ENCODE data around the gene FARP2.
"Not testable (repeated sequence)": the region's sequence is repeated elsewhere in the genome, so short reads cannot be mapped to it uniquely, and the experiment has no call there.

FARP2 gene

DNA sequence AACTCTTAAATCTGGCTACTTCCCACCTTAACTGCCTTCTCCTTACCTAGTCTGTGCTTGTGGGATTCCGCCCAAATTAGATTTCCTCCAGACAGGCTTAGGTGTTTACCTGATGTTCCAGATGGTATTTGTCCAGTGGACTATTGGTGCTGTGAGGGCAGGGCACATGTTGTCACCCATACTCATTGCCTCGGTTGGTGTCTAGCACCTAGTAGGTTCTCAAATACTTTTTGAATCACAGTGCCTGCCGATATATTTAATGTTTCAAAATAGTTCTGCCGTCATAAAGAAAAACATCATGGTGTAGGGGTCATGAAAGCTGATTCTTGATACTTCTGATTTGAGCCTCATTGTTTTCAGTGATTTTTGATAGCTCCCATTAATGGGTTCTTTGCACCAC is 39.3 kb upstream of the FARP2 start:
- no peak for TF ChIP-seq ZNF274 (IDR thresholded peaks at IDR 0.05; ENCODE audit: low read depth, low read length)
- H3K4me3 ChIP-seq (ENCODE audit: low read length), result peak overlapping the region; percentile 68

DNA sequence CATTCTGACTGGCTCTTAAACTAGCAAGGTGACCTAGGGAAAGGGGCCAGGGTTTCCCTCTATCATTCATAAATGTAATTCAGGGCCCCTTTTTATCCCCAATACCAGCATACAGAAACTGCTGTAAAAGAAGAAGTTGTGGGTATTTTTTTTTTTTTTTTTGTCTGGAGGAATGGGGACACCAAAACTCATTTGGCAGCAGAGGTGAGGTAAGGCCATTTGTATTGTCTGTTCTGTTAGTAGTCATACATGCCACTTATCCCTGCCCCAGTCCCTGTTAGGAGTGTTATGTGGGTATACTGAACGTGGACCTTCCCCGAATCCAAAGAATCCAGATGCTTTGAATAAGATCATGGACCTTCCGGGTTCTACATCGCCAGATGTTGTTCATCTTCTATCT is 38.7 kb upstream of the FARP2 start:
- peak overlapping the region; percentile 68 for H3K4me3 ChIP-seq (ENCODE audit: low read length)
- no peak for TF ChIP-seq ZNF274 (IDR thresholded peaks at IDR 0.05; ENCODE audit: low read depth, low read length)

DNA sequence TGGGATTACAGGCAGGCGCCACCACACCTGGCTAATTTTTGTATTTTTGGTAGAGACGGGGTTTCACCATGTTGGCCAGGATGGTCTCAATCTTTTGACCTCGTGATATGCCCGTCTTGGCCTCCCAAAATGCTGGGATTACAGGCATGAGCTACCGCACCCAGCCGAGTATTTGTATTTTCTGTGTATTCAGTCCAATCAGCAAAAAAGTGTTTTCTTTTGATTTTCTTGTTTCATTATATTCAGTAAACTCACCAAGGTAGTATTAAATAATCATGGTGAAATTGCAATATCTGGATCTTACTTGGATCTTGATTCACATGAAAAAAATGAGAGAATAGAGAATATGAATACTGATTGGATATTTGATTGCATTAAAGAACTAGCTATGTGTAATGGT is 37.3 kb upstream of the FARP2 start:
- H3K4me3 ChIP-seq (ENCODE audit: low read length), result not testable (repeated sequence)

DNA sequence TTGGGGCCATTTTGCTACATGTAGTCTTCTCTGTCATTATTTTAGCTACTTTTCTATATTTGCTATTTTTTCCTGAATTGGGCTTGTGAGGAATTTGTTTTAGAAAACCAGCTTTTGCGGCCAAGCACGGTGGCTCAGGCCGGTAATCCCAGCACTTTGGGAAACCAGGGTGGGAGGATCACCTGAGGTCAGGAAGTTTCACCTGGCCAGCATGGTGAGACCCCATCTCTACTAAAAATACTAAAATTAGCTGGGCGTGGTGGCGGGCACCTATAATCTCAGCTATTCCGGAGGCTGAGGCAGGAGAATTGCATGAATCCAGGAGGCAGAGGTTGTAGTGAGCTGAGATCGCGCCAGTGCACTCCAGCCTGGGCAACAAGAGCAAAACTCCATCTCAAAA is 35.7 kb upstream of the FARP2 start:
- no peak for TF ChIP-seq ZNF274 (IDR thresholded peaks at IDR 0.05; ENCODE audit: low read depth, low read length)
- no peak overlapping the region for H3K4me3 ChIP-seq (ENCODE audit: low read length)

DNA sequence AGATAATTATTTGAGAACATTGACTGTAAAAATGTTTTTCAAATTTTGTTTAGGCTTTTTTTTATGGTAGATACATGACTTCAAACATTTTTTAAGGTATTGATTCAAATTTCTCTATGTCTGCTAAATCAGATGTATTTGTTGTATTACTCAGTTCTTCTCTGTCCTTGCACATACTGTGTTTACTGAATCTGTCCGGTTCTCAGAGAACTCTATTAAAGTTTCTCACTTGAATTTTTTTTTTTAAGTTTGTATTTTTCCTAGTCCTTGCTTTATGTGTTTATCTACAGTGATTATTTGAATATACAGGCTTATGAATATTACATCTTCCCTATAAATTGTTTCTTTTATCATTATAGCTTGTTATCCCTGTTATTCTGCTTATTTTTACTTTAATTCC is 35.1 kb upstream of the FARP2 start:
- TF ChIP-seq ZNF274 (IDR thresholded peaks at IDR 0.05; ENCODE audit: low read depth, low read length), result no peak

DNA sequence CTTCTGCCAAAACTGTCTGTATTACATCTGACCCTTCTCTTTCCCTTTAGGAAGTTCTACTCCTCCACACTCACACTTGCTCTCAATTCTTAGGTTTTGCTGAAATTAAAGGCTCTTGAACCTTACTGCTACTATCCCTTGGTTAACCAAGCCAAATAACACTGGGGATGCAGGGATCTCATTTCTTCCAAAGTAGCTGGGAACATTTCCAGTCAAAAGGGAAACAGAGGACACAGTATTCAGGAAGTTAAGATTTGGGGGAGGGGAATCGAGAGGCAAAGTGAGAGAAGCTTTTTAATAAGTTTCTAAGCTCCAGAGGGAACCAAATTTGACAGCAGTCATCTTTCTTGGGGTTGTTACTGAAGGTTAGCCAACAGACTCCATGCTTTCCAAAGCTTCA is 34.2 kb upstream of the FARP2 start:
- TF ChIP-seq ZNF274 (IDR thresholded peaks at IDR 0.05; ENCODE audit: low read depth, low read length), result no peak
- 0 out of 2 replicates have a peak overlapping the region, but pooled peaks have one; percentile 29 for H3K4me3 ChIP-seq (ENCODE audit: low read length)

More for the DNA sequence above, 35.1 kb upstream of the FARP2 start:
- no peak overlapping the region for H3K4me3 ChIP-seq (ENCODE audit: low read length)

DNA sequence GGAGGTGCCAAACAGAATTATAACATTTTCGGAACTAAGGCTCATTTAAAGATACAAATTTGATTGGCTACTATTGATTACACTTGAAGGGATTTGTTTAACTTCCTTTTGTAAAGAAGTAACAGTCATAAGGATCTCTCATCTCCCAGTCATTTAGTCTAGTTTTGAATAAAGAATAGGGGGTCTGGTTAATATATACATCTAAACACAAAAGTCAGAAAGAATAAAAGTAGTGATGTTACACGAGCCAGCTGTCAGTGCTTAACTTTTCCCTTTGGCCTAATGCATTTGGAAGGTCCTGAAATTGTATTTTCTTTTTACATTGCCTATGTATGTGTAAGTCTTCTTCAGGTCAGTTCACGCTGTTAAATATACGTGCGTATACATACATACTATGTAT is 32.3 kb upstream of the FARP2 start:
- no peak for TF ChIP-seq ZNF274 (IDR thresholded peaks at IDR 0.05; ENCODE audit: low read depth, low read length)
- no peak overlapping the region for H3K4me3 ChIP-seq (ENCODE audit: low read length)

DNA sequence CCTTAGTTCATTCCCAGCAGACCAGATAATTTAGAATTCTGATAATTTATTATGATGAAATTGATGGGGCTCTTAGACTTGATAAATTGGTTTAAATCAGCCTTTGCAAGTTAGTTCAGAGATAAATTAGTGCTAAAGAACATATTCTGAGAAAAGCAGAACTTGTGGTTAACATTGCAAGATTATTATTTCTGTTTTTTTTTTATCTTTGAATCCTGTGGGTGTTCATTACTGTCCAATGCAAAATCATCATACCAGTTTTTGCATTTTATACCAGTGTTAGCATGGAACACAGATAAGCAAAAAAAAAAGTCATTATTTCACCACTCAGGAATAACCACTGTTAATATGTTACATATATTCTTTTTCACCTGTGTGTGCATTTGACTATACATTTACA is 31.3 kb upstream of the FARP2 start:
- no peak overlapping the region for H3K4me3 ChIP-seq (ENCODE audit: low read length)
- TF ChIP-seq ZNF274 (IDR thresholded peaks at IDR 0.05; ENCODE audit: low read depth, low read length), result no peak

DNA sequence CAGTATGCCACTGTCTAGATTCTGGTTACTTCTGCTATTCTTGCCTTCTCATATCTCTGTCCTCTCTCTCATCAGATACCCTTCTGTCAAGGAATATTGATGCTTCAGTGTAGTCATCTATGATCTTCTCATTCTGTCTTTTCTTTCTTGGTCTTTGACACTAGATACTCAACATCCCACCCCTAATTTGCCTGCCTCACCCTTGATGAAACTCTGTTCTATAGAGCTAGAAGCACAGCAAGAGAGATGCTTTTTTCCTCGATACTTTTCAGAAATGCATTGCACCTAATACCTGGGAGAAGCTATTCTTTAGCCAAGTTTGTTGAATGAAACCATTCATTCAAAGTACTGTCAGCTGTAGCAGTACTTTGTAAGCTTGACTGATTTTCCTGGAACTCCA is 30.8 kb upstream of the FARP2 start:
- TF ChIP-seq ZNF274 (IDR thresholded peaks at IDR 0.05; ENCODE audit: low read depth, low read length), result no peak
- H3K4me3 ChIP-seq (ENCODE audit: low read length), result no peak overlapping the region

DNA sequence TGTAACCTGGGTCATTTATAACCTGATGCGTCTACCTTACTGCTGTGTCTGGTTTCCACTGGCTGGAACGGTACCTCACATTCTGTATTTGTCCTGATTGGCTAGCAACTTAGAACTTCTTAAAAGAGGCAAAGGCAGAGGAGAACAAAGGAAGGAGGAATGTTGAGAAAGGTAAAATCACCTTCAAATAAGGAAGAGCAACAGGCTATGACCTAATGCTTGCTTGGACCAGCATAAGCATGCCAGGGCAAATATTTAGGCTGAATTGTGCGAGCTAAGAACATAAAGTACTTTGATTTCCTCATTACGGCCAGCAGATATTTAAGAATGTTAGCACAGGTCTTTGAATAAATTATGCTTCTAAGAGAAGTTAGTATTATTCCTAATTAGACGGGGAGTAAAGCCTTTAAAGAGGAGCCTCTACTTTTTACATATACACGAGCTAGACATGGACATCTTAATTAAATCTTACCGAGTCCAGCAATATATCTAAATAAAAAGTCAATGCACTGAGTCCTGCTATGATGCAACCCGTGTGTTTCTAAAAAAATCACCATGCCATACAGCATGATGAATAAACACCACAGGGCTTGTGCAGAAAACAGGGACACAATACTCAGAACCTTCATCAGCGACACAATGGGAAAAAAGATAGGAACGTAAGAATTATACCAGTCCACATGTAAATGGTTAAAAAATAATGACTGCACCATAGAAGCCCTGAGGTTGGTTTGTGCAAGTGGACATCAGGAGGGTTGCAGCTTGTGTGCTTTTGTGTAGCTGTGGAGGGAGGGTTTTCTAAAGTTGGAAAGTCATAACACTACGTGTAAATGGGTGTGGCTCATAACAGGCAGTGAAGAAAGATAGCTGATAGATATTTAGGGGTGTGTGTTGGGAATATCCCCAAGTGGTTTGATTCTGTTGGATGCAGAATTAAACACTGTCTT is 26.1 kb upstream of the FARP2 start:
- no peak for TF ChIP-seq ZNF274 (IDR thresholded peaks at IDR 0.05; ENCODE audit: low read depth, low read length)
- H3K4me3 ChIP-seq (ENCODE audit: low read length), result no peak overlapping the region

DNA sequence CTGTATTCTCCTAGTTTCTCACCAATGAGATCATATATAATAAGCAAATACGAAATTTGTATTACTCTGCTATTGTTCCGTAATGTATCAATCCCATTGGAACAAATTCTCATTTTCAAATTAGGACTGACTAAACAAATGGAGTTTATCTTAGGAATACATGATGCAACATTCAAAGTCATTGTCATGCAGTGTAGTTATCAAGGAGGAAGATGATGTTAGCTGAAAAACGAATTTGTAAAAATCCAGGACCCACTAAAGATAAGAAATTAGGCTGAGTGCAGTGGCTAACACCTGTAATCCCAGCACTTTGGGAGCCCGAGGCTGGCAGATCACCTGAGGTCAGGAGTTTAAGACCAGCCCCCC is 25.5 kb upstream of the FARP2 start:
- no peak overlapping the region for H3K4me3 ChIP-seq (ENCODE audit: low read length)
- TF ChIP-seq ZNF274 (IDR thresholded peaks at IDR 0.05; ENCODE audit: low read depth, low read length), result no peak

DNA sequence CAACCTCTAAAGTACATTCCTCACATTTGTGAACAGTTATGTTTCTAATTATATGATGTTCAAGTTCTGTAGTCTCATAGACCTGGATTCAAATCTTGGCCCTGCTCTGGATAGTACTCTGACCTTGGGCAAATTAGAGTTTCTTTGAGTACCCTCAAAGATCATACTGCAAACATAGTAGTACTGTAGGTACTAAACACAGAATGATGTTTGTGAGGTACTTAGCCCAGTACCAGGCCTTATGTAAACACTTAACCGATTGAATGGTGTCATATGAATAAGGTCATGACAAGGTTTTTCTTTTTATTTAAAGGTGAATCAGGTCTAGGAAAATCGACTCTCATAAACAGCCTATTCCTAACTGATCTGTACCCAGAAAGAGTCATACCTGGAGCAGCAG is 21.3 kb upstream of the FARP2 start:
- H3K4me3 ChIP-seq (ENCODE audit: low read length), result no peak overlapping the region
- no peak for TF ChIP-seq ZNF274 (IDR thresholded peaks at IDR 0.05; ENCODE audit: low read depth, low read length)

DNA sequence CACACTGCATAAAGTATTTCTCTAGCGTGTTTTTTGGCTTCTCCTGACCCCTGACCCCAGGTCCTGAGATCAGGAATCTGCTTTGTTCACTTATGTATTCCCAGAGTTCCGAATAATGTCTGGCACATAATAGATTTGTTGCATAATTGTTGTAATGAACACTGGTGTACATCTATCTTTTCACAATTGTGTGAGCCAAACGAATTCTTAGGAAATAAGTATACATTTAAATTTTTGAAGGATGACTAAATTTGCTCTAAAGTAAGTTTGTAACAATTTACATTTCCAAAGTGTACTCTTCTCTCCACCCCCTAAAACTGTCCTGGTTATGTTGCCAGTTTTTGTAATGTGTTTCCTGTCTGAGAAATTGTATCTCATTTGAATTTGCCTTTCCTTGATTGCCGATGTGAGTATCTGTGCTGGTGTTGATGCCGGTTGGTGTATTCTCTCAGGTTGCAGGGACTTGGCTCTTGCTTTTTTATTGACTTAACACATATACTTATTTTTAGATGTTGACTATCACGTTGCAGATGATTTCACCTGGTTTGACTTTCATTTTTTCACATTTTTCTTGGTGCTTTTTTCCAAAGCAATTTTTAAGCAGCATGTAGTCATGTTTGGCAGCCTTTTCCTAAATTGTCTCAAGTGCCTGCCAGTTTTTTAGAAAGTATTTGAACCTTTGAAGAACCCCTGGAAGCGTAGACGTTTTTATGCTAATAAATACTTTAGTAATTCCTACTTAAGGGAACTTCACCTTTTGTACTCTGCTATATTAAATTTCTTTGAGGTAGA is 16.1 kb upstream of the FARP2 start:
- TF ChIP-seq ZNF274 (IDR thresholded peaks at IDR 0.05; ENCODE audit: low read depth, low read length), result no peak
- no peak overlapping the region for H3K4me3 ChIP-seq (ENCODE audit: low read length)

DNA sequence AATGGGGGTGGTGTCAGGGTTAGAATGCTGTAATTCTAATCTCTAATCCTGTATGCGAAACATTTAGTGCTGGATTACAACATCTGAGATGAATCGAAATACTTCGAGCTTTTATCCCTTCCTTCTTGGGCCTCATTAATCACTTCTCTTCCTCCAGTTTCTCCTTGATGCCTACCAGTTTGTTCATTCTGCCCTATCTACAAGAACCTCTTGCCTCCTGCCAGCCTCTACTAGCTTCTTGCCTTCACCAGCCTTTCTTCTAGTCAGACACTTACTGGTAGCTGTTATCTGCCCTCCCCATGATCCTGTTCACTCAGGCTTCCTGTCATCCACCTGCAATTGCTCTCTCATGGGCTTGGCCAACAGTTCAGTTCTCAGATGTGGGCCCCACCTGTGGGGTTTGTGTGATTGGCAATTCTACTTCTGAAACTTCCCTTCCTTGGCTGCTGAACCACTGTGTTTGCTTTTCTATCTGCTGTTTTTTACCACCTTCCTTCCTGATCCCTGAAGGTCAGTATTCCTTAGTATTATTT is 15.4 kb upstream of the FARP2 start:
- no peak for TF ChIP-seq ZNF274 (IDR thresholded peaks at IDR 0.05; ENCODE audit: low read depth, low read length)
- H3K4me3 ChIP-seq (ENCODE audit: low read length), result no peak overlapping the region

Data from GM08714 (cell line).